ENCODE data around the gene CHM.
"Not testable (repeated sequence)": the region's sequence is repeated elsewhere in the genome, so short reads cannot be mapped to it uniquely, and the experiment has no call there.

- not testable (repeated sequence) for TF ChIP-seq CTCF (IDR thresholded peaks at IDR 0.05; ENCODE audit: poor library complexity); EZH2phosphoT487 (IDR thresholded peaks at IDR 0.05; ENCODE audit: low read depth, severe bottlenecking, unreplicated experiment); EZH2 (IDR thresholded peaks at IDR 0.05; ENCODE audit: borderline replicate concordance)
These were observed 37.6 kb downstream of the CHM start for GRCh38 chrX:86009803-86010202.

All from hepatocyte (in vitro differentiated cells).